ENCODE results near the gene MUC6.

The MUC6 gene

GRCh38 chr11:1049911-1050580, 13.5 kb upstream of the MUC6 start:
- no peak for DNase-seq

GRCh38 chr11:1049431-1049891, 12.9 kb upstream of the MUC6 start:
- no peak for DNase-seq

DNA sequence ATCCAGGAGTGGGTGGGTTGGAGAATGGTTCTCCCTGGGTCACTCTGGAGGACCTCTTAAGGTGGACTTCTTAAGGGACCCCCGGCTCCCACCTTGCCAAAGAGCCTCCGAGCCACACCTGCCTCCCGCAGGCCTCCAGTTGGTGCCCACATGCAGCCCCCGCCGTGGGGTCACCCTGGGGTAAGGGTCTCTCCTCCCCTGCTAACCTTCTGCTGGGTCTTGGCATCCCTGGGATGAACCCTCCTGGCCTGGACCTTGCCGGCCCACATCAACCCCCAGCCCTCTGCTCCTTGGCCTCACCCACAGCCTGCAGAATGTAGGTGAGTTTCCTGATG, 12.5 kb upstream of the MUC6 start:
- no peak for DNase-seq

- DNase-seq, result no peak
Observed at GRCh38 chr11:1048375-1049070, 12.0 kb upstream of the MUC6 start.

DNA sequence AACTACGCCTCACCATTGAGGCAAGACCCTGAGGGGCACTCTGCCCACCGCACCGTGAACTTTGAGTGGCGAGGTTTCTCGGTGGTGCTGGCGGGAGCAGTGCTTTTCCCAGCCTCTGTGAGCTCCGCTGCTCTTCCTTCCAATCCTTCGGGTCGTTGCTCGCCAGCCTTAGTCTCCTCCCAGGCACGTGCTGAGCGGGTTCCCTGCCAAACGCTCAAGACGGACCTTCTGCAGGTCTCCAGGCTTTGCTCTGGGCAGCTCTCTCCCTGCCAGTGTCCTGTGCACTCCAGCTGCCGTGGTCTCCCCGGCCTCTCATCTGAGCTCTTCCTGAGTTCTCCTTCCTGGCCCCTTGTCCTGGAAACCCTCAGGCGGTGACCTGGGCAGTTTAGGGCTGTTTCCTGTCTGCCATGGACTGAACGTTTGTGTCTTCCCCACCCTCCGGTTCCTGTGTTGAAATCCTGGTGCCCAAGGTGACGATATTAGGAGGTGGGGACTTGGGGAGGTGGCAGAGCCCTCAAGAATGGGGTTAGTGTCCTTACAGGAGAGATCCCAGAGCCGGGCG, 11.2 kb upstream of the MUC6 start:
- DNase-seq, result no peak

DNA sequence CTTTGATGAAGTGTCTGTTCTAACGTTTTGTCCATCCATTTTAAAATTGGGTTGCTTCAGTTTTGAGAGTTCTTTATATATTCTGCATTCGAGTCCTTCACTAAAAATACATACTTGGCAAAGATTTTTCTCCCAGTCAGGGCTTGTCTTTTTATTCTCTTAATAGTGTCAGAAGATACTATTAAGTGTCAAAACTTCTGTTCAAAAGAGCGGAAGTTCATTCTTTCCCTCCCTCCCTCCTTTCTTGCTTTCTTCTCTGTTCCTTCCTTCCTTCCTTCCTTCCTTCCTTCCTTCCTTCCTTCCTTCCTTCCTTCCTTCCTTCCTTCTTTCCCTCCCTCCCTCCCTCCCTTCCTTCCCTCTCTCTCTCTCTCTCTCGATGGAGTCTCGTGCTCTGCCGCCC, 7.6 kb upstream of the MUC6 start:
- no peak for DNase-seq

- DNase-seq, result no peak
Observed at GRCh38 chr11:1043563-1044096, 7.1 kb upstream of the MUC6 start.

DNA sequence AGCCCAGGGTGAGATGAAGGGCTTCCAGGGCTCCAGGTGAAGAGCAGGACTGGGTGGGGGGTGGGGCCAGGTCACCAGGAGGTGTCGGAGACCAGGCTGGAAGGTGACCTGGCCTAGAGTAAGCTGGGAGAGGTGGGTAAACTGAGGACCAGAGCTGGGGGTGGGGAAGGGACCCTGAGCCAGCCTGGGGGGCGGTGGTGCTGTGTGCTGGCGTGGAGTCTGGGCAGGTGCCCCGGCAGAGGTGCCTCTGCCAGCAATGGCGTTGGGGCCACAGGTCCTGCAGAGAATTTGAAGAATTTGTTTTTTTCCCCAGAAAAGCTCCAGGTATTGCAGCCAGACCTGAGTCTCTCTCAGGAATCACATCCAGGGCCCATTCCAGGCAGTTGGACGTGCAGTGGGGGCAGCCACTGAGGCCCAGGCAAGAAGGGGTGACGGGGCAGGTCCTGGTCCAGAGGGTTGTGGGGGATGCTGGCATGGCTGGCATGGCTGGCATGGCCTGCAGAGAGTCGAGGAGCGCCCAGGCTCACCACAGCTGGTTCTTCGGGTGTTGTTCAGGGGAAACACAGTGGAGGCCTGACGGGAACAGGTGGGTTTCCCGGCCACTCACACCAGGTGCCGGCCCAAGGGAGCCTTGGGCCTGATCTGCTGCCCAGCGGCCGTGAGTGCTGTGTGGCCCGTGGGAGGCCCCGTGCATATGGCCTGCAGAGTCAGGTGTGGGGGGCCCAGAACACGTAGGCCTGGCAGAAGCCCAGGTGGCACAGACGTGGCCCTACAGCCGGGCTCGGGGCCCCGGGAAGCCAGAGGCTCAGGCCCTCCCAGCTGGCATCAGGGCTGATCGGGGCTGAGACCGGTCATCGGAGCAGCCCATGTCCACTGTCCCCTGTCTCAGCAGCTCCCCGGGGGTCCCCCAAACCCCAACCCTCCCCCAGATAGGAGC, 6.4 kb upstream of the MUC6 start:
- no peak for DNase-seq

- no peak for DNase-seq
Observed at GRCh38 chr11:1041936-1042608, 5.6 kb upstream of the MUC6 start.

GRCh38 chr11:1041471-1041870, 5.0 kb upstream of the MUC6 start:
- no peak for DNase-seq

- DNase-seq, result no peak
Observed at GRCh38 chr11:1041149-1041467, 4.6 kb upstream of the MUC6 start.

GRCh38 chr11:1040428-1041148, 4.1 kb upstream of the MUC6 start:
- no peak for DNase-seq

DNA sequence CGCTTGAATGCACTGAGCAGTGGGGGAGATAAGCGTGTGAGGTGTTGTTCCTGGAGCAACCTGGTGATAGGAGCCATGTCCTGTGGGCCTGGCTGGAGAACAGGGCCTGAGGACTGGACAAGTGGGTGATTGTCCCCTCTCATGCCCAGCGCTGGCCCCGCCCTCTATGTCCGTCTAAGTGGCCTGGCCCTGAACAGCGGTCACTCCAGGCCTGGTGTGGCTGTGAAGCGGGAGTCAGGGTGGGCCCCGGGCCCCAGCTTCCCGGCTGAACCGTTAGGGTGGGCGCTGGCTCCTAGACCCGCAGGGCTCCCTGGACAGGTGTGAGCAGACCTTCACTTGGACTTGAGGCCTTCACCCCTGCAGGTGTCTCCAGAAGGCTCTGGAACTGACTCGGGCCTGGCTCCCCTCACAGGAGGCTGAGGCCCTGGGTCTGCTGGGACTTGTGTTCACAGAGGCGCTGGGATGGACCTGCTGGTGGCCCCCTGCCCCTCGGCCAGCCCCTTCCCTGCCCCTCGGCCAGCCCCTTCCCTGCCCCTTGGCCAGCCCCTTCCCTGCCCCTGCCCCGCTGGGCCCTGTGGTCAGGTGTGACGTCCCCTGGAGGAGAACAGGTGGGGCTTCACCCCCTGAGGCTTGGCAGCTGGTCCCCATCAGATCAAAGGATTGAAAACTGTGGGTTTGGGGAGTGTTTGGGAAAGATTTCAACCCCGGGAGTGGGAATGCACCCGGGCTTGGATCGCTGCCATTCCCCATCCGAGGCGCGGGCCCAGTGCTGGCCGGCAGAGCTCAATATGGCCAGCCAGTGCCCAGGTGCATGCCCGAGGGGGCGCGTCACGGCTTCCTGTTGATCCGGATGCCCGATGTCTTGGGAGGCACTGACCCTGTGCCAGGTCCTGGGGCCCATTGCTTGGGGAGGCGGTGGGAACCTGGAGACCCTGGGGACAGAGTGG, 3.2 kb upstream of the MUC6 start:
- DNase-seq, result no peak

GRCh38 chr11:1038921-1039320, 2.4 kb upstream of the MUC6 start:
- no peak for DNase-seq

GRCh38 chr11:1038361-1038760, 1.8 kb upstream of the MUC6 start:
- DNase-seq, result no peak

- no peak for DNase-seq
Observed at GRCh38 chr11:1037506-1038055, 1.1 kb upstream of the MUC6 start.

- DNase-seq, result no peak
Observed at GRCh38 chr11:1036931-1037330, 413 bp upstream of the MUC6 start.

DNA sequence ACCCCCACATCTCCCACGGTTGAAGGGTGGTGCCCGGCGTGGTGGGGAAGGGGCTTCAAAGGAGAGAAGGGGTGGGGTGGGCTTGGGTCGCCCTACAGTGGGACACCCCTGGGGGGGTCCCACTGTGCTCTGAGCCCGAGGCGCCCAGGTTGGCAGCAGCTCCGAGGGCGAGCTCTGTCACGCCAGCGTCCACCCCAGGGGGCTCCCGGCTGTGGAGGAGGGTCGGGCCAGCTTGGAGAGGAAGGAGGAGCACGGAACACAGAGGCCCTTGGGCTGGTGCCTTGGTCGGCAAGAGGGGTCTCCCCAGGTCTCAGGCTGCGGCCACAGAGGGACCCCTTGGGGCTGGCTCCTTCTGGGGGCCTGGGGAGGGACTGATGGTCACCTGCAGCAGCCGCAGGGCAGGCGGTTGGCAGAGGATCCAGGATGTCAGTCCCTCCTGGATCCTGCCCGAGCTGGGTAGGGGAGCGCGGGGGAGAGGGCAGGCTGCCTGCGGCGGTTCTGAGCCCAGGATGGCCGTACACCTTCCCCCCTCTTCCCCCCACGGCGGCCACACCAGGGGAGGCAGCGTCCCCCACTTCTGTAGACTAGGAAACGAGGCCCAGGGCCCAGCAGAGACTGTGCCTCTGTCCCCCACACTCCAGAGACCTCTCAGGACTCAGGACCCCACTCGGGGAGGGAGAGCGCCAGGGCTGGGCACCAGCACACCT, 788 bp downstream of the MUC6 start:
- no peak for DNase-seq

DNA sequence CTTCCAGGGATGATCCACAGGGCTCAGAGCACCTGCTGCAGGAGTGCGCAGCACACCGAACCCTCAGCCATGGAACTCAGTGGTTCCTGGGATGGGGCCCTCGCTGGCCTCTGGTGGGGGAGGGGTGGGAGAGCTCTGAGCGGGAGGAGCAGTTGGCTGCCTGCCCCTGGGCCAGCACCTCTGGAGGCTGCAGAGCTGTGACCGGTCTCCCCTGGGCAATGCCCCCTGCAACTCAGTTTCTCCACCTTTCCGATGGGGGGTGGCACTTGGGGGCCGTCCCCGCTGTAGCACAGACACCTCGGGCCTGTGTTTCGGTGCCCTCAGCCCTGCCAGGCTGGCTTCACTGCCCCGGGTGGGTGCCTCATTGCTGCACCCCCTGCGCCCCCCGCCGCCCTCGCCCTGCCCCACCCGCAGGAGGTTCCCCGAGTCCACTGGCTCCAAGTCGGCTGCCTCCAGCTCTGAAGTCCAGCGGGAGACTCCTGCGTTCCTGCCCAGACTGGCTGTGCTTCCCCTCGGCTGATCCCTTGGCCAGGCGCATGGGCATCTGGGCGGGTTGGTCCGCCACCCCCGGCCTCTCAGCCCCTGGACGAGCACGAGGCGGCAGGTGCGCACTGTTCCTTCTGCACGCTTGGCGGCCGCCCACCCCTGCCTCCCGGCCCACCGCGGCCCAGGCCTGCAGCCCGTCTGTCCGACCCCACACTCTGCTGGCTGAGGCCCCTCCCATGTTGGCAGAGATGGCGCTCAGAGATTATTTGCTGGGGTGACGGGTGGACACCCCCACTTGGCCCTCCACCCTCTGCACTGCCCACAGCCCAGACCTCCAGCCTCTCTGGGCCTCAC, 1.8 kb downstream of the MUC6 start:
- no peak for DNase-seq
